GM21717 (cell line): Measurements from ENCODE around the gene TMEM106C.

Source experiments
- ATAC-seq: cut with Tn5 transposase; IDR thresholded peaks from one replicate; pipeline ENCODE4 v1.9.1; 2021; ENCODE audit warnings: mild to moderate bottlenecking, moderate library complexity; ENCODE audit not compliant: unreplicated experiment

The TMEM106C gene

GRCh38 chr12:47979166-47979565 lies 15.8 kb downstream of the TMEM106C start:
- no peak for ATAC-seq

- no peak for ATAC-seq
These were observed 16.3 kb downstream of the TMEM106C start for GRCh38 chr12:47979686-47980085.

DNA sequence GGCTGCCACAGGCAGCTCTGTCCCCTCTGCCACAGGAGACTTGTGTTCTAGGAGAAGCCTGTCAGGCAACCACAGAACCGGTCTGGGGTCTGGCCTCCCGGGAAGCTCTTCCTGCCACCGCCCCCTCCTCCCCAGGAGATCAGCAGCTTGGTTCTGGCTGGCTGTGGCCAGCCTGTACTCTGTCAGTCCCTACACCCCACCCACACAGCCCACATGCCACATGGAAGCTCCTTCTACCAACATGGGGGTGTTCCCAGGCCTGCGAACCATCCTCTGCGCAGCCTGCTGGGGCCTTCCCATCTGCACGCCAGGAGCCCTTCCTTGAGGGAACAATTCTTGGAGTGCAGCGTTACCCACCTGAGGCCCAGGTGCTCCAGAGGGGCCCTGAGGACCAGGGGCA lies 16.8 kb downstream of the TMEM106C start:
- no peak for ATAC-seq

DNA sequence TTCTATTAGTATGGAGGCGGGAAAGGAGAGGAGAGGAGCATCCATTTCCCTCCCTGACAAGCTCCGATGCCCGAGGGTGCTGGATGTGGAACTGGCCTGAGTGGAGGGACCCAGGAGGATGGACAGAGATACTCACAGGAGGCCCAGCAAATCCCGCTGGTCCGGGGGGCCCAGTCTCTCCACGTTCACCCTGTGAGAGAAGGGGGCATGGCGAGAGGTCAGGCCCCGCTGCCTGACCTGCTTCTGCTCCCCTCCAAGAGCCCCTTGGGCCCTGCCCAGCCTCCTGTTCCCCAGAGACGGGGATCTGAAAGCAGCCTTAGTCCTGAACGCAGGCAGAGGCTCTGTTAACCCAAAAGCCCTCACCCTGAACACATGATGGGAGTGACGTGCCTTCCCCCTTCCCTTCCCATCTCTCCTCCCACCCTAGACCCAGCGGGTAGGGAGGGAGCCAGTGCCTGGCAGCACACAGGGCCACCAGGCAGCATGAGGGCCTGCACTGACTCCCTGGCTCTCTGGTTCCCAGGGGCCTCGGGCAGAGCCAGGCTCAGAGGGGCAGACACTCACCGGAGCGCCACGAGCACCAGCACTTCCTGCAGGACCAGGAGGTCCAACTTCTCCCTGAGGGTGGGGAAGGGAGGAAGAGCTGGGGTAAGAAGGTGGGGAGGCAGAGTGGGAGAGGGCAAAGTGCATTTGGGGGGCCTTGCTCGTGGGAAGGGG lies 17.5 kb downstream of the TMEM106C start:
- no peak for ATAC-seq

- no peak for ATAC-seq
These were observed 18.3 kb downstream of the TMEM106C start for GRCh38 chr12:47981496-47982260.

DNA sequence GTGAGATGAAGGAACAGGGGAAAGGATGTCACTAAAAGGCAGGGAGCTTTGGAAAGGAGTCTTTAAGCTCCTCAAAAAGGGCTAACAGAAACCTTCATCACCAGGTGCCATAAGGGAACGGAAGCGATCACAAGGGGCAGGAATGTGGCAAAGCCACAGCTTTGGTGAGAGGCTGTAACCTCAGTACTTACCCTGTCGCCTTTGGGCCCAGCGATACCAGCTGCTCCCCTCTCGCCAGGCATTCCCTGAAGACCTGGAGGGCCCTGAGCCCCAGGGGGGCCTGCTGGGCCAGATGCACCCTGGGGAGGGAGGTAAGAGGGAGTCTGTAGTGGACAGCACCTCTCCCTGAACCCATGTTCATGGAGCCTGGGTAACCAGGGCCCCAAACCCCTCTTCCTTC lies 18.9 kb downstream of the TMEM106C start:
- ATAC-seq: no peak

- ATAC-seq: no peak
These were observed 19.4 kb downstream of the TMEM106C start for GRCh38 chr12:47982770-47983169.

DNA sequence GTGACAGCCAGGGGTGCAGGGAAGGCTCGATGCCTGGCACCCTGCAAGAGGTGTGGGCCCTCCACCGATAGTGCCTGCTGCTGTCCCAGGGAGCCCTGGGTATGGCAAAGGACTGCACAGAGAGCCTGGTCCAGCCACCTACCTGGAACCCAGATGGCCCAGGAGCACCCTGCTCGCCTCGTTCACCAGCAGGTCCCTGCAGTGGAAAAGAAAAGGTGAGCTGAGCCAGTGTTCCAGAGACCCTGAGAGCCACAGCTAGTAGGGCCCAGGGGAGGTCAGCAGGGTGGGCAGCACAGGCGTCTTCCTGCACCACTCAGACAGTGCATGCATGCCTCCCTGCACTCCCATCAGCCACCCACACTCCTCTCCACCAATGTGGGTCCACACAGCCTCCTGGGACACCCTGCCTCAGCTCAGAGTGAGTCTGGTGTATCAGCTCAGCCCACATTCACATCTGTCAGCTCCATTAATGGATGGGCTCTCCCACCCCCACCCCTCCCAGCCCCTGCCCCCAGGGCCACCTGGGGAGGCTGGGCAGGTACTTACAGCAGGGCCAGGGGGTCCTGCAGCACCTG lies 20.2 kb downstream of the TMEM106C start:
- ATAC-seq: no peak

DNA sequence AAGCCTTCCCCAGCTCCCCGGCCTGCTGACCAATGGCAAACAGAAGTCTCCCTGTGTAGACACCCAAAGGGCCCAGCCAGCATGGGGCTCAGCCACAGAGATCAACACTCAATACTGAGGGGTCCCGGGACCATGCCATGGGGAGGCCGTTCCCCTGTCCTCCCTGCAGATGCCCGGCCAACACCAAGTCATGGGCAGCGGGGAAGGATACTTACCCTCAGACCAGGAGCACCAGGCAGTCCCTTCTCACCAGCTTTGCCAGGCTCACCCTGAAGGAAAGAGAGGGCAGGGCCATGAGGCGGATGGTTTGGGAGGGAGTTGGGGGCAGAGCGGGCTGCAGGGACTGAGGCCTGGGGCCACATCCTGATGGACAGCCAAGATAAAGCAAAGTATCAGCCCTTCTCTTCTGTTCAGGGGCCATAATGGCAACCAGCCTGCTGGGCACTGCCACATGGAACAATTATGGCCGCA lies 21.0 kb downstream of the TMEM106C start:
- no peak for ATAC-seq

DNA sequence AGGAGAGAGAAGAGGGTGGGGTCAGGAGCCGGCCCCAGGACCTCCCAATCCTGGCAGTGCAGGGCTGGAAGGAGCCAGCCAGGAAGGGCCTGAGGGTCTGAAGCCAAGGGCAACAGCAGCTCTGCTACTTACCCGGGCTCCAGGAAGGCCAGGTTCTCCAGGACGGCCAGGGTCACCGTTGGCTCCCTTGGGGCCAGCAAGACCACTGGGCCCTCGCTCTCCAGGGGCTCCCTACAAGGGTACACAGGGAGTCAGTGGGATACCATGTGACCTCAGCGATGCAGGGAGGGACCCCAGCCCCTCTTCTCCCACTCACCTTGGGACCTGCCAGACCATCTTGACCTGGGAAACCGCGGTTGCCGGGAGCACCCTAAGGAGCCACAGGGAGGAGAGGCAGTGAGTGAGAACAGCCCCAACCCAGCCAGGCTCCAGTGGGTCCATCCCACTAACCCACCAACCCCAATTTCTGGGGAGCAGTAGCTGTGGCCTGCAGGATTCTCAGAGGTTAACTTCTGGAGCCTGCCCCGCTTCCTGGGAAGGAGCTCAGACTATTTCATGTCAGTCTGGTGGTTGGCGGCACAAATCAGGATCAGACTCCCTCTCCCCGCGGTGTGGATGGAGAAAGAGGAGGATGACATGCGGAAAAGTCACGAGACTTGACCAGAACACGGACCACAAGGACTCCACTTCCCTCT lies 22.3 kb downstream of the TMEM106C start:
- ATAC-seq: no peak

DNA sequence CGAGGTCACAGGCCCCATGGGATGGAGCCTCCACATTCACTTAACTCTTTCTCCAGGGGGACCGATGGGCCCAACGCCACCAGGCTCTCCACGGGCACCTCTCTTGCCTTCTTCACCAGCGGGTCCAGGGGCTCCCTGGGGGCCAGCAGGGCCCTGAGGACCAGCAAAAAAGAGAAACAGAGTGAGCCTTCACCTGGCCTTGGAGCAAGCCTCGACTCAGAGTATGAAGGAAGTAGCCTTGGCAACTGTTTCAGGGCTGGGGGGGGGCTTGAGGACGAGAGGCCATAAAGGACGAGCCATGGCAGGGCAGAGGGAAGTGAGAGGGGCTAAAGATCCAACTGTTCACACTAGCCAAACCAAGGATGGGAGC lies 22.9 kb downstream of the TMEM106C start:
- ATAC-seq: no peak

GRCh38 chr12:47986832-47987231 lies 23.4 kb downstream of the TMEM106C start:
- no peak for ATAC-seq

DNA sequence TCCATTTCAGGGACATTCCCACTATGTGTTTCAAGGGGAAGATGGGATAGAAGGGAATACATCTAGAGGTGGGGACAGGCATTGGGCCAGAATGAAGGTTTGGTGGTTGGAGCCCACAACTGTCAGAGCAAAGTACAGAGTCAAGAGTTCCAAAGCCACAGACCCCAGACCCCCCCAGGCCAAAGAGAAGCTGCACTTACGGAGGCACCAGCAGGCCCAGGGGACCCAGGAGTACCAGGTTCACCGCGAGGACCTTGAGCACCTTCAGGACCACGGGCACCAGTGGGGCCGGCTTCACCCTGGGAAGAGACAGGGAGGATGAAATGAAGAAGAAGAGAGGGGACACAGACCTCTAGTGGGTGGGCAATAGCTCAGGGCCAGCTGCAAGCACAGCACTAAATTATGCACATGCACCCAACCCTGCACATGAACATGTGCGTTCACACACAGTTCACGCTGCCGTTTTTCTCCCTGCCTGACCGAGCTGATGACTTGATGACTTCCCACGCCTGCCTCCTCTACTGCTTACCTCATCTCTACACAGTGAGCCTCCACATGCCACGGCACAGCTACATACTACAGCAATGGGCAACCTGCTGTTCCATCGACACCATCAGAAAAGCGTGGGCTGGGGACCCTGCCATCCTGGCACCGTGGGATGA lies 24.1 kb downstream of the TMEM106C start:
- ATAC-seq: no peak

GRCh38 chr12:47988073-47989022 lies 25.0 kb downstream of the TMEM106C start:
- ATAC-seq: no peak

- ATAC-seq: no peak
These were observed 25.6 kb downstream of the TMEM106C start for GRCh38 chr12:47989023-47989417.

- no peak for ATAC-seq
These were observed 26.3 kb downstream of the TMEM106C start for GRCh38 chr12:47989666-47990065.

- ATAC-seq: peak; percentile 90
These were observed 27.1 kb downstream of the TMEM106C start for GRCh38 chr12:47990351-47991105.

- no peak for ATAC-seq
These were observed 28.0 kb downstream of the TMEM106C start for GRCh38 chr12:47991106-47992061.
